SK-N-SH (cell line): Measurements from ENCODE around the gene S100A10. TPM values are rescaled to one million over a fixed set of nuclear protein-coding genes. Genes with fewer than 3 reads are reported as not detected.

Experiments used
- CTCF ChIA-PET: fragments of 300-600, 350-600 bp; formaldehyde crosslinking; extraction: SDS; loops from one replicate; lab custom pipeline; 2021; lab: Yijun Ruan, JAX
- POLR2A ChIA-PET: fragments of 350-600 bp; sonication (Branson Sonifier 250); formaldehyde crosslinking; extraction: SDS; loops from one replicate; lab custom pipeline; 2020; ENCODE audit warnings: antibody characterized with exemption, inconsistent platforms; lab: Yijun Ruan, JAX
- DNase-seq: peaks from one replicate; pipeline ENCODE4 v3.0.0; 2012
- H2AFZ ChIP-seq: fragments of 200-600 bp; sonication (generic); 2 replicates; pipeline ENCODE4 v1.8.1; 2016; ENCODE audit warnings: antibody characterized with exemption, mild to moderate bottlenecking, low read depth
- H3F3A ChIP-seq: fragments of 200-600 bp; sonication (generic); replicated peaks from 2 replicates; pipeline ENCODE3; 2016; ENCODE audit warnings: antibody characterized with exemption, mild to moderate bottlenecking; ENCODE audit not compliant: insufficient read depth
- H3K27ac ChIP-seq, 2 experiments: fragments of 200-500 bp in 1 of 2; fragments of 200-600 bp in 1 of 2; sonication (Bioruptor generic) in 1 of 2; sonication (generic), shearing (Covaris generic) in 1 of 2; 2 replicates each; pipeline versions ENCODE4 v1.5.1 to v1.6.1; 2014 to 2016; ENCODE audit warnings: low read depth in 2 of 2, inconsistent platforms in 1 of 2, low read length in 1 of 2, mild to moderate bottlenecking in 1 of 2, mixed read lengths in 1 of 2
- H3K27me3 ChIP-seq: fragments of 200-600 bp; sonication (generic), shearing (Covaris generic); 2 replicates; pipeline ENCODE4 v1.6.1; 2016; ENCODE audit warnings: mixed run types; ENCODE audit not compliant: insufficient read depth
- H3K36me3 ChIP-seq, 2 experiments: fragments of 200-500 bp in 1 of 2; fragments of 200-600 bp in 1 of 2; sonication (Bioruptor generic) in 1 of 2; sonication (generic) in 1 of 2; replicated peaks in 1 of 2; 2 replicates each; pipeline versions ENCODE3 to v1.5.1; 2014 to 2016; ENCODE audit warnings: low read length in 1 of 2, mild to moderate bottlenecking in 1 of 2; ENCODE audit not compliant: insufficient read depth in 2 of 2, control insufficient read depth in 1 of 2
- H3K4me1 ChIP-seq, 2 experiments: fragments of 200-500 bp in 1 of 2; fragments of 200-600 bp in 1 of 2; sonication (Bioruptor generic) in 1 of 2; sonication (generic), shearing (Covaris generic) in 1 of 2; 2 replicates each; pipeline versions ENCODE4 v1.5.1 to v1.6.1; 2014 to 2016; ENCODE audit warnings: low read depth in 1 of 2, low read length in 1 of 2, mixed run types in 1 of 2; ENCODE audit not compliant: insufficient read depth in 2 of 2, control insufficient read depth in 1 of 2
- H3K4me2 ChIP-seq: fragments of 200-600 bp; sonication (generic), shearing (Covaris generic); 2 replicates; pipeline ENCODE4 v1.6.1; 2017; ENCODE audit warnings: mixed run types
- H3K4me3 ChIP-seq, 2 experiments: fragments of 200-500 bp in 1 of 2; fragments of 200-600 bp in 1 of 2; sonication (Bioruptor generic) in 1 of 2; sonication (generic), shearing (Covaris generic) in 1 of 2; 2 replicates each; pipeline versions ENCODE4 v1.5.1 to v1.8.1; 2014 to 2016; ENCODE audit warnings: low read depth in 2 of 2, inconsistent platforms in 1 of 2, low read length in 1 of 2, mild to moderate bottlenecking in 1 of 2, mixed read lengths in 1 of 2, moderate library complexity in 1 of 2
- H3K79me2 ChIP-seq: fragments of 200-600 bp; sonication (generic); 2 replicates; pipeline ENCODE4 v1.8.1; 2017; ENCODE audit warnings: mild to moderate bottlenecking; ENCODE audit not compliant: insufficient read depth
- H3K9ac ChIP-seq: fragments of 200-600 bp; sonication (generic); 2 replicates; pipeline ENCODE4 v1.6.1; 2017; ENCODE audit warnings: mixed run types
- H3K9me2 ChIP-seq: fragments of 200-600 bp; sonication (generic); 2 replicates; pipeline ENCODE4 v1.6.1; 2017; ENCODE audit warnings: mixed run types
- H3K9me3 ChIP-seq: fragments of 200-600 bp; sonication (generic); 2 replicates; pipeline ENCODE4 v1.6.1; 2017; ENCODE audit warnings: mixed run types, mild to moderate bottlenecking, moderate library complexity
- H4K20me1 ChIP-seq: fragments of 200-600 bp; sonication (generic); 2 replicates; pipeline ENCODE4 v1.6.1; 2017; ENCODE audit warnings: mild to moderate bottlenecking, mixed run types; ENCODE audit not compliant: insufficient read depth
- FOXM1 ChIP-seq: IDR thresholded peaks from 2 replicates; pipeline ENCODE4 v1.4.0; 2012; ENCODE audit warnings: low read depth, mild to moderate bottlenecking
- GABPA ChIP-seq: IDR thresholded peaks from 2 replicates; pipeline ENCODE4 v1.4.0; 2012; ENCODE audit warnings: low read depth, mild to moderate bottlenecking
- JUND ChIP-seq: IDR thresholded peaks from 2 replicates; pipeline ENCODE4 v1.4.0; 2012
- NRF1 ChIP-seq: IDR thresholded peaks from 2 replicates; pipeline ENCODE4 v1.6.1; 2012; ENCODE audit warnings: low read depth, mild to moderate bottlenecking, low read length
- POLR2AphosphoS5 ChIP-seq: IDR thresholded peaks from 2 replicates; pipeline ENCODE4 v1.6.1; 2012; ENCODE audit warnings: low read depth, low read length
- RFX5 ChIP-seq: IDR thresholded peaks from 2 replicates; pipeline ENCODE4 v1.6.1; 2012; ENCODE audit warnings: mild to moderate bottlenecking, improper control_type of control experiment, low read length
- WGBS: methylation state at CpG from one replicate; pipeline ENCODE4 v1.1.6; 2017; ENCODE audit warnings: low lambda C conversion rate; 5-methylcytosine and 5-hydroxymethylcytosine counted together
- polyA plus RNA-seq, 3 experiments: library from polyadenylated mRNA; depleted of rRNA; stranded (reverse); fragments of >200 nt; gene quantifications; 2 replicates each; pipeline ENCODE4 v1.2.3, GENCODE V29; 2012
- TF ChIP-seq, protein P1 (sequence below): IDR thresholded peaks from 2 replicates; pipeline ENCODE4 v1.4.0; 2012; ENCODE audit warnings: low read depth, borderline replicate concordance
- TF ChIP-seq, protein P2 (sequence below): IDR thresholded peaks from 2 replicates; pipeline ENCODE4 v1.4.0; 2012; ENCODE audit warnings: low read depth, borderline replicate concordance

S100A10 gene
- polyA plus RNA-seq, 1 of the 3 experiments (the other 2 are of a cell fraction), result 161 TPM

DNA sequence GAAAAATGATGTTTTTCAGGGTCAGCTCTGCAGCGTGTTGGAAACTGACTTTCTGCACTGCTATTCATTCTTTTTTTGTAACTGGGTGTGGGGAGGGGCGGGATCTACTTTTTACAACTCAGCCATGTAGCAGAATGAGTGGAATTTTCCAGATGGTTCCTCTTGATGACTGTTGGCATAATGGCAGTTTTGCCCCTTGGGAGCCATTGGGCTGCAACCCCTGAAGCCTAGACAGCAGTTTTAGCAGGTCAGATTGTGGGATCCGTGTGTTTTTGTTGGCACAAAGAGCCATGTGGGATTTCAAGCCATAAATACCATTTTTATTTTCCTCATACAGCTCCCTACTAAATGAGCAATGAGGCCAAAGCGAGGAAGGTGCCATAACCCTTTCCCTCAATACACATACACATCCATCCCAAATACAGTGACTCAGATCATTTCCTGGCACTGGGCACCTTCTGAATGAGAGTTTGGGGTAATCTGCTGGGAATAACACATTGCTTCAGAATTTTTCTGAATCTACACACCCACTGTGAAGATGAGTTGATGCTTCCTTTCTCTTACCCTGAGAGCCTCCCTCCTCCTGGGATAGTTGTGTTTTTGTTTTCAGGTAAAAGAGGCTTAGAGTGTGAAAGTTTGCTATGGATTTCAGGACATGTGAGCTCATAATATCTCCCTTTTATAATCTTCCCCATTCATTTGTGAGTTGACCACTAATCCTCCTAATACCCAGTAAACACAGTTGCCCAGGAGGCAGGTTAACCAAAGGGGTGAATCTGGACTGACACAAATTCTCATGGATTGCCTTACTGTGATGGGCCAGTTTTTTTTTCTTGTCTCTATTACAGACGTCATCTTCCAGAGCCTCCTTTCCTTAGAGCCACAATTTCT lies 13.1 kb downstream of the S100A10 start:
- no peaks in the 10 kb centered on the region for H3K27me3 ChIP-seq
- WGBS, result 57% methylated on average over 5 of the region's 5 CpGs
- H3K27ac ChIP-seq, result peak overlapping the region; percentile 50 to 73
- H2AFZ ChIP-seq, result no peak overlapping the region
- peak overlapping the region; percentile 5; the same call in 1 of the 2 replicates for H3K4me2 ChIP-seq
- TF ChIP-seq NRF1 (no peak), POLR2AphosphoS5 (peak; percentile 21; the same call in 1 of the 2 replicates)
- POLR2A ChIA-PET, result no interaction called here
- H3K9me2 ChIP-seq, result no peaks in the 10 kb centered on the region
- no peak overlapping the region for H3K4me3 ChIP-seq
- H3K9ac ChIP-seq, result no peak overlapping the region
- H3K79me2 ChIP-seq, result peaks cover 18% of the 10 kb centered on the region
- peaks cover 44% of the 10 kb centered on the region for H3F3A ChIP-seq
- no peaks in the 10 kb centered on the region for H3K9me3 ChIP-seq
- no peak for DNase-seq
- no peaks in the 10 kb centered on the region for H4K20me1 ChIP-seq
- H3K36me3 ChIP-seq, result peaks cover 41 to 49% of the 10 kb centered on the region in 2 experiments
- H3K4me1 ChIP-seq, result peaks cover 4 to 32% of the 10 kb centered on the region in 2 experiments; a peak in 3 of 4 replicates
- CTCF ChIA-PET, result interaction anchor here (1.3 to 7.8 kb wide), 2 partner anchors 21 to 47 kb away, joined by 3 to 40 read pairs; no protein-coding TSS in a partner anchor

DNA sequence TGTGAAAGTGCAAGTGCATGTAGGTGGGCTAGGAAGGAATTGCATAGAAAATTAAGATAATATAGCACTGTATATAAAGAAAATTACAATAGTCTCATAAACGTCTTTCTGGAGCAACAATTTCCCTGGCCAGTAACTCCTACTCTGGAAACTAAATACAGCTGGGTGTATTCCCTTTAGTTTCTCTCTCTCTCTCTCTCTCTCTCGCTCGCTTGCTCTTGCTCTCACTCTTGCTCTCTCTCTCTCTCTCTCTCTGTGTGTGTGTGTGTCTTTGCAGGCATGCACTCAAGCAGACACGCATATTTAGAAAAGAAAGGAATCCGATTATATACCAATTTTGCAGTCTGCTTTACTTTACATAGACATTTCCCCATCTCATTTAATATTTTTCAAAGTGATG lies 14.7 kb downstream of the S100A10 start:
- Histone ChIP-seq H3F3A (peaks cover 44% of the 10 kb centered on the region), H3K4me2 (no peak overlapping the region), H3K4me3 (no peak overlapping the region), H3K9me2 (no peaks in the 10 kb centered on the region), H3K4me1 (peaks cover 4 to 27% of the 10 kb centered on the region in 2 experiments; a peak in 3 of 4 replicates), H3K27ac (no peak overlapping the region), H2AFZ (no peak overlapping the region), H3K79me2 (peaks cover 3% of the 10 kb centered on the region; the same call in 1 of the 2 replicates), H3K9ac (no peak overlapping the region), H3K9me3 (no peaks in the 10 kb centered on the region), H4K20me1 (no peaks in the 10 kb centered on the region), H3K36me3 (peaks cover 25 to 33% of the 10 kb centered on the region in 2 experiments), H3K27me3 (no peaks in the 10 kb centered on the region)
- WGBS, result 53% methylated on average over 5 of the region's 5 CpGs
- no peak for TF ChIP-seq GABPA
- TF ChIP-seq RFX5, result no peak
- no peak for TF ChIP-seq JUND
- TF ChIP-seq, protein P1, sequence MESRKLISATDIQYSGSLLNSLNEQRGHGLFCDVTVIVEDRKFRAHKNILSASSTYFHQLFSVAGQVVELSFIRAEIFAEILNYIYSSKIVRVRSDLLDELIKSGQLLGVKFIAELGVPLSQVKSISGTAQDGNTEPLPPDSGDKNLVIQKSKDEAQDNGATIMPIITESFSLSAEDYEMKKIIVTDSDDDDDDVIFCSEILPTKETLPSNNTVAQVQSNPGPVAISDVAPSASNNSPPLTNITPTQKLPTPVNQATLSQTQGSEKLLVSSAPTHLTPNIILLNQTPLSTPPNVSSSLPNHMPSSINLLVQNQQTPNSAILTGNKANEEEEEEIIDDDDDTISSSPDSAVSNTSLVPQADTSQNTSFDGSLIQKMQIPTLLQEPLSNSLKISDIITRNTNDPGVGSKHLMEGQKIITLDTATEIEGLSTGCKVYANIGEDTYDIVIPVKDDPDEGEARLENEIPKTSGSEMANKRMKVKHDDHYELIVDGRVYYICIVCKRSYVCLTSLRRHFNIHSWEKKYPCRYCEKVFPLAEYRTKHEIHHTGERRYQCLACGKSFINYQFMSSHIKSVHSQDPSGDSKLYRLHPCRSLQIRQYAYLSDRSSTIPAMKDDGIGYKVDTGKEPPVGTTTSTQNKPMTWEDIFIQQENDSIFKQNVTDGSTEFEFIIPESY, result no peak
- TF ChIP-seq, protein P2, sequence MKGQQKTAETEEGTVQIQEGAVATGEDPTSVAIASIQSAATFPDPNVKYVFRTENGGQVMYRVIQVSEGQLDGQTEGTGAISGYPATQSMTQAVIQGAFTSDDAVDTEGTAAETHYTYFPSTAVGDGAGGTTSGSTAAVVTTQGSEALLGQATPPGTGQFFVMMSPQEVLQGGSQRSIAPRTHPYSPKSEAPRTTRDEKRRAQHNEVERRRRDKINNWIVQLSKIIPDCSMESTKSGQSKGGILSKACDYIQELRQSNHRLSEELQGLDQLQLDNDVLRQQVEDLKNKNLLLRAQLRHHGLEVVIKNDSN, result no peak
- TF ChIP-seq FOXM1, result no peak
- POLR2A ChIA-PET, result no interaction called here
- DNase-seq, result no peak
- CTCF ChIA-PET, result interaction anchor here (1.3 to 7.8 kb wide), 2 partner anchors 23 to 45 kb away, joined by 3 to 40 read pairs; no protein-coding TSS in a partner anchor
